ENCODE data around the gene ITPK1. TPM values are rescaled to one million over a fixed set of nuclear protein-coding genes. Genes with fewer than 3 reads are reported as not detected.

ITPK1 gene
- total RNA-seq, 4 donors from 2014 or later, result 132 to 172 (median 157) TPM

DNA sequence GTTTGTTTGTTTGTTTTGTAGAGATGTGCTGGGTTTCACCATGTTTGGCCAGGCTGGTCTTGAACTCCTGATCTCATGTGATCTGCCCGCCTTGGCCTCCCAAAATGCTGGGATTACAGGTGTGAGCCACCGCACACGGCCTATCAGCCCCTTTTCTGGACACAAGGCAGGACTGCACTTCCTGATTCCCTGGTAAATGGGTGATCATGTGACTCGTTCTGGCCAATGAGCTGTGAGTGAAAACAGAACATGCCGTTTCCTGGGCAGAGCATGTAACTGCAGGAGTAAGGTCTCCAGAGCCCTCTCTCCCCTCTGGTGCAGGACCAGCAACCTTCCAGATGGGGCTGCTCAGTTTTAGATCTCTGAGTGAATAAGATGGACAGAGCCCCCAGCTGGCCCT lies 92.7 kb downstream of the ITPK1 start:
- H3K27ac ChIP-seq, result no peak overlapping the region
- DNase-seq, result no peak
- H3K36me3 ChIP-seq, result no peaks in the 10 kb centered on the region
- peaks cover 0 to 22% (median 4%) of the 10 kb centered on the region in 4 donors for H3K4me1 ChIP-seq
- H3K4me3 ChIP-seq, result no peak overlapping the region
- no peaks in the 10 kb centered on the region for H3K27me3 ChIP-seq
- no peaks in the 10 kb centered on the region for H3K9me3 ChIP-seq
- TF ChIP-seq, protein P1, sequence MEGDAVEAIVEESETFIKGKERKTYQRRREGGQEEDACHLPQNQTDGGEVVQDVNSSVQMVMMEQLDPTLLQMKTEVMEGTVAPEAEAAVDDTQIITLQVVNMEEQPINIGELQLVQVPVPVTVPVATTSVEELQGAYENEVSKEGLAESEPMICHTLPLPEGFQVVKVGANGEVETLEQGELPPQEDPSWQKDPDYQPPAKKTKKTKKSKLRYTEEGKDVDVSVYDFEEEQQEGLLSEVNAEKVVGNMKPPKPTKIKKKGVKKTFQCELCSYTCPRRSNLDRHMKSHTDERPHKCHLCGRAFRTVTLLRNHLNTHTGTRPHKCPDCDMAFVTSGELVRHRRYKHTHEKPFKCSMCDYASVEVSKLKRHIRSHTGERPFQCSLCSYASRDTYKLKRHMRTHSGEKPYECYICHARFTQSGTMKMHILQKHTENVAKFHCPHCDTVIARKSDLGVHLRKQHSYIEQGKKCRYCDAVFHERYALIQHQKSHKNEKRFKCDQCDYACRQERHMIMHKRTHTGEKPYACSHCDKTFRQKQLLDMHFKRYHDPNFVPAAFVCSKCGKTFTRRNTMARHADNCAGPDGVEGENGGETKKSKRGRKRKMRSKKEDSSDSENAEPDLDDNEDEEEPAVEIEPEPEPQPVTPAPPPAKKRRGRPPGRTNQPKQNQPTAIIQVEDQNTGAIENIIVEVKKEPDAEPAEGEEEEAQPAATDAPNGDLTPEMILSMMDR (IDR thresholded peaks at IDR 0.05), result no peak
- no peak for TF ChIP-seq POLR2A (IDR thresholded peaks at IDR 0.05)

- Histone ChIP-seq H3K36me3 (peaks cover 0 to 16% (median 0%) of the 10 kb centered on the region in 3 donors), H3K27ac (peak overlapping the region in 2 of 4 donors; percentile 46 to 58)
These were observed 95.8 kb downstream of the ITPK1 start for GRCh38 chr14:93019970-93020369.

DNA sequence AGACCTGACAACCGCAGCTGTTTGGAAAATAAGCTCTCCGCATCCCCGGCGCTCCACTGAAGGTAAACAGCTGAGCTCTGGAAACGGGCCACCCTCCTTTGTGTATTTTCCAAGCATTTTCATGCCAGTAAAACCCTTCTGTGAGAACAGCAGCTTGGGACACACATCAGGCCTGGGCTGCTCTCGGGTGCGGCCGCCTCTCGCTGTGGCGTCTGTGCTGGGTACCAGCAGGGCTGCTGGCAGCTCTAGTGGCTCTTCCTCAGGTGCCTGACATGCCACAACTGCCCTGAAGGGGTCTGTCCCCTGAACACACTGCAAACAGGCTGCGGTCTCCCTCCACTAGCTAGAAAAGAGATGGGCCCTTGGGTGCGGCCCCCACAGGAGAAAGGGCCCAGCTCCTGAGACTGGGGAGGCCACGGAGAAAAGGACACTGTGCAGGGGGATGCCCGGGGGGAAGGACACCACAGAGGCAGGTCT lies 96.3 kb downstream of the ITPK1 start:
- H3K27ac ChIP-seq, result peak overlapping the region in 2 of 4 donors; percentile 46 to 58
- DNase-seq, result no peak
- TF ChIP-seq, protein P1 (IDR thresholded peaks at IDR 0.05), result no peak
- no peak for TF ChIP-seq POLR2A (IDR thresholded peaks at IDR 0.05)

More at GRCh38 chr14:93019970-93020369, 95.8 kb downstream of the ITPK1 start:
- H3K4me1 ChIP-seq, result peaks cover 0 to 31% (median 4%) of the 10 kb centered on the region in 4 donors
- TF ChIP-seq, protein P1 (IDR thresholded peaks at IDR 0.05), result no peak
- TF ChIP-seq POLR2A (IDR thresholded peaks at IDR 0.05), result no peak
- H3K9me3 ChIP-seq, result no peaks in the 10 kb centered on the region
- DNase-seq, result no peak
- no peak overlapping the region for H3K4me3 ChIP-seq
- no peaks in the 10 kb centered on the region for H3K27me3 ChIP-seq

DNA sequence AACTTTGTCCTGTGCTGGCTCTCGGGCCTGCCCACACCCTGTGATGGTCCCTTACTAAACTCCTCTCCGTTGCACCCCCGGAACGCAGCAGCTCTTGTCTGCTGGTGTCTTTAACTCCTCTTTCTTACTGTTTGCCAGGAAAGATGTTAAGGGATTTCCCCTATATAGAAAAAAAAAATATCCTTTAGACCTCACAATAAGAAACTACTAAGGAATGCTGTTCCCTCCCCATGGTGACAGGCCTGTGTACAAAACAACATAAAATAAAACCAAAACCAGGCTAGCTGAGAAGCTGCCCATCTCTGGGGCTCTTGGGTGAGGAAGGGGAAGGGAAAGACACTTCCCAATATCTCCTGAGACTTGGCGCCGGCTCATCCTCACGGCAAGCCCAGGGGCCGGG lies 97.4 kb downstream of the ITPK1 start:
- H3K27me3 ChIP-seq, result no peaks in the 10 kb centered on the region
- H3K27ac ChIP-seq, result peak overlapping the region in 1 of 4 donors; percentile 58
- no peak for TF ChIP-seq POLR2A (IDR thresholded peaks at IDR 0.05)
- TF ChIP-seq, protein P1 (IDR thresholded peaks at IDR 0.05), result no peak
- no peak overlapping the region for H3K4me3 ChIP-seq
- H3K9me3 ChIP-seq, result no peaks in the 10 kb centered on the region
- no peak for DNase-seq
- H3K36me3 ChIP-seq, result peaks cover 0 to 18% (median 0%) of the 10 kb centered on the region in 3 donors
- H3K4me1 ChIP-seq, result peaks cover 0 to 39% (median 8%) of the 10 kb centered on the region in 4 donors

More for the DNA sequence above, 96.3 kb downstream of the ITPK1 start:
- Histone ChIP-seq H3K4me3 (no peak overlapping the region), H3K27me3 (no peaks in the 10 kb centered on the region), H3K4me1 (peaks cover 0 to 31% (median 4%) of the 10 kb centered on the region in 4 donors), H3K9me3 (no peaks in the 10 kb centered on the region), H3K36me3 (peaks cover 0 to 18% (median 0%) of the 10 kb centered on the region in 3 donors)

- Histone ChIP-seq H3K27ac (no peak overlapping the region), H3K4me3 (no peak overlapping the region), H3K27me3 (no peaks in the 10 kb centered on the region), H3K9me3 (no peaks in the 10 kb centered on the region), H3K4me1 (peaks cover 0 to 43% (median 11%) of the 10 kb centered on the region in 4 donors), H3K36me3 (peaks cover 0 to 18% (median 0%) of the 10 kb centered on the region in 3 donors)
- no peak for DNase-seq
- TF ChIP-seq, protein P1 (IDR thresholded peaks at IDR 0.05), result no peak
These were observed 97.8 kb downstream of the ITPK1 start for GRCh38 chr14:93017898-93018297.
